Lower lobe of right lung (tissue), 2 donors: ENCODE data around the gene ASTN1. TPM values are rescaled to one million over a fixed set of nuclear protein-coding genes. Genes with fewer than 3 reads are reported as not detected.
"Not testable (repeated sequence)": the region's sequence is repeated elsewhere in the genome, so short reads cannot be mapped to it uniquely, and the experiment has no call there.

ENCODE experiments used
- ATAC-seq, 2 donors: fragments of 200-7000 bp; cut with Tn5 transposase; one replicate each; pipeline ENCODE4 v1.9.1; 2020 to 2022; ENCODE audit warnings: mild to moderate bottlenecking in 2 of 2, moderate library complexity in 2 of 2
- DNase-seq: peaks from one replicate; pipeline ENCODE4 v3.0.0-alpha.2; 2020
- H3K27ac ChIP-seq: fragments of 200-600 bp; one replicate; pipeline ENCODE4 v1.8.0; 2022
- H3K27me3 ChIP-seq: fragments of 200-600 bp; one replicate; pipeline ENCODE4 v1.8.0; 2022; ENCODE audit warnings: low read depth
- H3K36me3 ChIP-seq: fragments of 200-600 bp; one replicate; pipeline ENCODE4 v1.8.0; 2022; ENCODE audit warnings: mild to moderate bottlenecking
- H3K4me1 ChIP-seq: fragments of 200-600 bp; one replicate; pipeline ENCODE4 v1.8.0; 2022
- H3K4me3 ChIP-seq: fragments of 200-600 bp; one replicate; pipeline ENCODE4 v1.8.0; 2022; ENCODE audit warnings: mild to moderate bottlenecking
- H3K9me3 ChIP-seq: fragments of 200-600 bp; one replicate; pipeline ENCODE4 v1.8.0; 2022
- intact Hi-C: fragments of 100-400 bp; cut with DNase I; formaldehyde crosslinking; loops from one replicate; pipeline ENCODE4 v1.11.0; 2022
- total RNA-seq: library from RNA; stranded (reverse); fragmentation: NEBNext Ultra II Directional; extraction: Animal tissue kit (Norgen Biotek cat#: 25700); gene quantifications from one replicate; pipeline ENCODE4 v1.2.1, GENCODE V29; 2021
- TF ChIP-seq, protein P1 (sequence below): fragments of 200-600 bp; IDR thresholded peaks from one replicate; pipeline ENCODE4 v1.8.0; 2022; ENCODE audit warnings: antibody characterized with exemption, mild to moderate bottlenecking
- donor health status: DM: no; HTN: yes; CAD: no; lungs with severe emphysema.

Gene ASTN1
- total RNA-seq, 1 donor from 2014 or later, result 0.41 TPM

DNA sequence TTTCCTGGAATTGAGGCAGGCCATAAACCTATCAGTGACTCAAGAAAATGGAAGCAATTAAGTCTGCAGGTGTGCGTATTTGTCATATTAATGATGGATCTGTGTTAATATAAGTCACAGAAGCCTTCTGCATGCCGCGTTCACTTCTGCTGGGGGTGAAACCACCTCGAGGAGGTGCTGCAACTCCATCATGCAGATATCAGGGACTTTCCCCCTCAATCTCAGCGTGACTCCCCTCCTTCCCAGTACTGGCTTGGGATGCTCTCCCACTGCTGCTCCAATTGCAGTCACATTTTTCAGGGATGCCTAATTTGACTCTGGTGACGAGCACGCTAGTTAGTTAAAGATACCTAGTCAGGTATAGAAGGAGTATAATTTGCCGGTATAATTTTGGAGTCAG, 87.5 kb downstream of the ASTN1 start:
- no peaks in the 10 kb centered on the region for H3K4me1 ChIP-seq
- no peaks in the 10 kb centered on the region for H3K9me3 ChIP-seq
- no peaks in the 10 kb centered on the region for H3K27me3 ChIP-seq
- TF ChIP-seq, protein P1, sequence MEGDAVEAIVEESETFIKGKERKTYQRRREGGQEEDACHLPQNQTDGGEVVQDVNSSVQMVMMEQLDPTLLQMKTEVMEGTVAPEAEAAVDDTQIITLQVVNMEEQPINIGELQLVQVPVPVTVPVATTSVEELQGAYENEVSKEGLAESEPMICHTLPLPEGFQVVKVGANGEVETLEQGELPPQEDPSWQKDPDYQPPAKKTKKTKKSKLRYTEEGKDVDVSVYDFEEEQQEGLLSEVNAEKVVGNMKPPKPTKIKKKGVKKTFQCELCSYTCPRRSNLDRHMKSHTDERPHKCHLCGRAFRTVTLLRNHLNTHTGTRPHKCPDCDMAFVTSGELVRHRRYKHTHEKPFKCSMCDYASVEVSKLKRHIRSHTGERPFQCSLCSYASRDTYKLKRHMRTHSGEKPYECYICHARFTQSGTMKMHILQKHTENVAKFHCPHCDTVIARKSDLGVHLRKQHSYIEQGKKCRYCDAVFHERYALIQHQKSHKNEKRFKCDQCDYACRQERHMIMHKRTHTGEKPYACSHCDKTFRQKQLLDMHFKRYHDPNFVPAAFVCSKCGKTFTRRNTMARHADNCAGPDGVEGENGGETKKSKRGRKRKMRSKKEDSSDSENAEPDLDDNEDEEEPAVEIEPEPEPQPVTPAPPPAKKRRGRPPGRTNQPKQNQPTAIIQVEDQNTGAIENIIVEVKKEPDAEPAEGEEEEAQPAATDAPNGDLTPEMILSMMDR, result no peak
- no peak overlapping the region for H3K4me3 ChIP-seq
- no peaks in the 10 kb centered on the region for H3K36me3 ChIP-seq
- DNase-seq (no peak), ATAC-seq (no peak)
- no peak overlapping the region for H3K27ac ChIP-seq
- intact Hi-C loops, result no loop called here

DNA sequence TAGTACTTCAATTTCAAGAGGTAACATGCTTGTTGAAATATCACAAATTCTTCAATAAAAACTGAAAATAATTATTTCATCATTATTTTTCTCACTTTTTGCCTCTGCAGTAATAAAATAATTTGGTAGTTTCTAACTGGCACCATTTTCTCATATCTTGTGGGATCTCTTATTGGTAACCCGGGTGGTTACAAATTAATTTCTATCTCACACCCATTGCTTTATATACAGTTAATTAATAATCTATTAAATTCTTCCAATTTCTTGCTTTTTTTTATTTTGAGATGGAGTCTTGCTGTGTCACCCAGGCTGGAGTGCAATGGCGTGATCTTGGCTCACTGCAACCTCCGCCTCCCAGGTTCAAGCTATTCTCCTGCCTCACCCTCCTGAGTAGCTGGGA, 89.7 kb downstream of the ASTN1 start:
- intact Hi-C loops, H3K36me3 ChIP-seq, H3K9me3 ChIP-seq, H3K27me3 ChIP-seq, DNase-seq, H3K27ac ChIP-seq, ATAC-seq, H3K4me3 ChIP-seq, H3K4me1 ChIP-seq: not testable (repeated sequence)

DNA sequence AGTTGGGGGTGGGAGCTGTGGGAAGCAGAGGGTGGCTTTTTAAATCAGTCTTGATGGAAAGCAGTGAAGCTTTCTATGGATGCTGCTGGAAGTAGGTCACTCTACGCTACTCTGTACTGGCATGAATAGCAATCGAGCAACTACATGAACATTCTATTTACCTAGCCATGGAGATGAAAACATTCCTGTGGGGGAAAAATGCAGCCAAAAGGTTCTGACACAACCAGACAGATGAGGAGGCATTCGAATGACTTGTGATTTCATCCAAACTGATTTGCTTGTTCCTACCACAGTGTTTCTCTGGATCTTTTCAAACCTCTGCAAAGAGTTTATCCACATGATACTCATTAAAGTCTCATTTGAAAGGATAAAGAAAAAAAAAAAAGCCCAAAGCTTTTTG, 95.0 kb downstream of the ASTN1 start:
- intact Hi-C loops, result no loop called here
- no peak overlapping the region for H3K4me3 ChIP-seq
- no peaks in the 10 kb centered on the region for H3K4me1 ChIP-seq
- ATAC-seq (no peak), DNase-seq (no peak)
- no peaks in the 10 kb centered on the region for H3K27me3 ChIP-seq
- TF ChIP-seq, protein P1, result no peak
- H3K36me3 ChIP-seq, result no peaks in the 10 kb centered on the region
- H3K9me3 ChIP-seq, result no peaks in the 10 kb centered on the region
- H3K27ac ChIP-seq, result no peak overlapping the region

DNA sequence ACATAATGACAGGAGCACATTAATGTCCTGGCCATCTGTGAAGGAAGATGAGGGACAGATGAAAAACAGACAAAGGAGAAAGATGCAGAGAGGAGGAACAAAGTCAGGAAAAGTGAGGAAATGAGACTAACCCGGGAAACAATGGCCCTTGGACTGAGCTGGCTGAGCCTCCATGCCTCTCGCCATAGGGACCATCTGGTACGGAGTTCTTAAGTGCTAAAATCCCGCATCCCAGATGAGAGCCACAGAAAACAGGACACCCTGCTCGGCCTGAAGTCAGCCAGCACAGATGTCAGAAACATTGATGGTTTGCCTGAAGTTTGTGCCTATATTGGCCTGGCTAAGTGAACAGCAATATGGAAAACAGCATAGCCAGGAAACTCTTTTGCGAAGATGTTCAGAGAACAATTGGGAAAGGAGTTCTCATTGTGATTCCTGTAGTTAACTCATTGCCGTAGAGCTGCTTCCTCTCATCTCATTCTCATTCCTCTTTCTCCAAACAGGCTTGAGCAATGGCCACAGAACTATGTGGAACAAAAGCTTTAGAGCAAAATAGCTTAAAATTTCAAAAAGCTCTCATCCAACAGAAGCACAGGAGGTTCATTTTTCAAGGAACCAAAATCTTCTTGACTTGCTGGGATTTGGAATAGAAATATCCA, 96.6 kb downstream of the ASTN1 start:
- ATAC-seq, result no peak

DNA sequence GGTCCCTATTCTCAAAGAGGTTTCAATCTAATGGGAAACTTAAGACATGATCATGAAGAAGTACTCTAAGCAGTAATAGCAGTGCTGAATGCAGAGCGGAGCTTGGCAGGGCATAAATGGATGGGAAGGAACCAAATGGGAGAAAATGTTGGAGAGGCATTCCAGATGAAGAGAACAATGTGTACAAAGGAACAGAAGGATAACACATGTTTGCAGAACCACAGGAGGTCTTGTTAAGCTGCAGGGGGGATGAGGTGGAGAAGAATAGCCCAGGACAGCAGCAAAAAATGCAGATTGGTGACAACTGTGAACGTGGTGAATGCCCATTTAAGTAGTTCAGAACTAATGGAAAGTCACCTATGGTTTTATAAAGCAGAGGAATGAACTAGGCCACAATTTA, 99.1 kb downstream of the ASTN1 start:
- no peaks in the 10 kb centered on the region for H3K4me1 ChIP-seq
- ATAC-seq (no peak), DNase-seq (no peak)
- TF ChIP-seq, protein P1, result no peak
- no peaks in the 10 kb centered on the region for H3K9me3 ChIP-seq
- intact Hi-C loops, result no loop called here
- H3K36me3 ChIP-seq, result no peaks in the 10 kb centered on the region
- H3K27me3 ChIP-seq, result no peaks in the 10 kb centered on the region
- H3K4me3 ChIP-seq, result no peak overlapping the region
- H3K27ac ChIP-seq, result no peak overlapping the region

More for the DNA sequence above, 96.6 kb downstream of the ASTN1 start:
- H3K9me3 ChIP-seq, result no peaks in the 10 kb centered on the region
- intact Hi-C loops, result no loop called here
- no peaks in the 10 kb centered on the region for H3K27me3 ChIP-seq
- no peaks in the 10 kb centered on the region for H3K4me1 ChIP-seq
- no peaks in the 10 kb centered on the region for H3K36me3 ChIP-seq
- no peak overlapping the region for H3K4me3 ChIP-seq
- TF ChIP-seq, protein P1, result no peak
- no peak overlapping the region for H3K27ac ChIP-seq
- no peak for DNase-seq

DNA sequence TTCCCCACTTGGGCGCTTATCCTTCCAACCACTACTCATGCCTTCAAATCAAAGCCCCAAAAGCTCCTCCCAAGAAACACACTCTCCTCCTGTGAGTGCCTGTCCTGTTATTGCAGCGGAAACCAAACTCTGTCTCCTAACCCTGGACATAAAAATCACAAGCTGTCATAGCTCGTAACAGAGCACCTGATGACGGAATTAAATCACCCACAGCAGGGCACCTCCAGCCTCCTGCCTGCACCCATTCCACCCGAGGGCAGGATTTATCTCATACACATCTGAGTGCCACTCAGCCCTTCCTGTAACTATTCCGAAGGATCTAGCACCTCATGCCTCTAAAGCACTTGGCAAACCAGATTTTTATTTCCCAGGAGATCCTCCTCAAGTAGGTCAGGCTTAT, 100.9 kb downstream of the ASTN1 start:
- no peaks in the 10 kb centered on the region for H3K27me3 ChIP-seq
- H3K4me1 ChIP-seq, result no peaks in the 10 kb centered on the region
- ATAC-seq, result no peak
- H3K9me3 ChIP-seq, result no peaks in the 10 kb centered on the region
- no peak overlapping the region for H3K4me3 ChIP-seq
- H3K27ac ChIP-seq, result no peak overlapping the region
- intact Hi-C loops, result no loop called here
- no peak for DNase-seq
- TF ChIP-seq, protein P1, result no peak
- H3K36me3 ChIP-seq, result no peaks in the 10 kb centered on the region
